Measurements from ENCODE around the gene MAP3K8.
"Not testable (repeated sequence)": the region's sequence is repeated elsewhere in the genome, so short reads cannot be mapped to it uniquely, and the experiment has no call there.

The MAP3K8 gene

DNA sequence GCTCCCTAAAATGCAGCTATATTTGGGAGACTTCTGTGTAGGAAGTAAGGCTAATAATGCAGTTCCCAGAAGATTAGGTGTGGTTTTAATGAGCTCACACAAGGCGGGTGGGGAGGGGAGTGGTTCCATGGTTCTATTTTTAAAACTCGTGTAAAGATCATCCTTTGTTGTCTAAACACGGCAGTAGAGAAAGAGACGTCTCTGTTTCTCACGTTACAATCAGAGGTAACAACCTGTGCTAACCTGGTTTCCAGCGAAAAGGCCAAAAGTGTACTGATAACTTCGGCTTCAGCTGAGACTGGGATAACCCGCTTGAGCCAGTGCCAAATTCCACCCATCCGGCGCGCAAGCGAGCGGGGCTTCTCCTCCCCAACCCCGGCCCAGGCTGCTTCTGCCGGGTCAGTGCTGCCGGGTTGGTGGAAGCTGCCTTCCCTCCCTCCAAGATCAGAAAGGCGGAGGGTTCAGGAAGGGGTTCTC lies 2.5 kb upstream of the MAP3K8 start:
- TF ChIP-seq, protein P1, sequence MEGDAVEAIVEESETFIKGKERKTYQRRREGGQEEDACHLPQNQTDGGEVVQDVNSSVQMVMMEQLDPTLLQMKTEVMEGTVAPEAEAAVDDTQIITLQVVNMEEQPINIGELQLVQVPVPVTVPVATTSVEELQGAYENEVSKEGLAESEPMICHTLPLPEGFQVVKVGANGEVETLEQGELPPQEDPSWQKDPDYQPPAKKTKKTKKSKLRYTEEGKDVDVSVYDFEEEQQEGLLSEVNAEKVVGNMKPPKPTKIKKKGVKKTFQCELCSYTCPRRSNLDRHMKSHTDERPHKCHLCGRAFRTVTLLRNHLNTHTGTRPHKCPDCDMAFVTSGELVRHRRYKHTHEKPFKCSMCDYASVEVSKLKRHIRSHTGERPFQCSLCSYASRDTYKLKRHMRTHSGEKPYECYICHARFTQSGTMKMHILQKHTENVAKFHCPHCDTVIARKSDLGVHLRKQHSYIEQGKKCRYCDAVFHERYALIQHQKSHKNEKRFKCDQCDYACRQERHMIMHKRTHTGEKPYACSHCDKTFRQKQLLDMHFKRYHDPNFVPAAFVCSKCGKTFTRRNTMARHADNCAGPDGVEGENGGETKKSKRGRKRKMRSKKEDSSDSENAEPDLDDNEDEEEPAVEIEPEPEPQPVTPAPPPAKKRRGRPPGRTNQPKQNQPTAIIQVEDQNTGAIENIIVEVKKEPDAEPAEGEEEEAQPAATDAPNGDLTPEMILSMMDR (IDR thresholded peaks at IDR 0.05; ENCODE audit: low read depth, low read length, missing control alignments), result no peak
- no peak for DNase-seq (ENCODE audit: extremely low read depth, low read depth)
- no peak overlapping the region for H3K4me3 ChIP-seq (replicated peaks; ENCODE audit: low read depth, low read length)

DNA sequence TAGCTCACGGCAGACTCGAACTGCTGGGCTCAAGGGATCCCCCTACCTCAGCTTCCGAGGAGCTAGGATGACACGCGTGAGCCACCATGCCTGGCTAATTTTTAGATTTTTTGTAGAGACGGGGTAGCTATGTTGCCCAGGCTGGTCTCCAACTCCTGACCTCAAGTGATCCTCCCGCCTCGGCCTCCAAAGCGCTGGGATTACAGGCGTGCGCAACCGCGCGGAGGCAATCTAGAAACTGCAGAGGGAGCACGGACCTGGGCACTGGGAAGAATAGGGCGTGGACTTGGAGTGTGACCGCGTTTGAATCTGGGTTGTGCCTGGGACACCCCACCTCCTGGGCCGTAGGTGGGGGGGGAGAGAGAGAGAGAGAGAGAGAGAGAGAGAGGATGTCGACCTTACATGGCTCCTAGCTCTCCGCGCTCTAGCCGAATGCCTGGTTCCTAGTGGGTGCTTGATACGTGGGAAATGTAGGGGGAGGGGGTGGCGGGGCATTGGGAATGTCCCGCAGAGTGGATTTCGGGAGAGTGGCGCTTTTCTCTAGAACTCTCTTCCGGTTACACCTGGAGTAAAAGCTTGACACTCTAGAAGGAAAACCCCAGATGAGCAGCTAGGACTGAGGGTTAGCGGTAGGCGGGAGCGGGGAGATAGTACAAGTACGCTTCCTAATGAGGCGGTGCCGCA lies 1.2 kb upstream of the MAP3K8 start:
- TF ChIP-seq, protein P1 (IDR thresholded peaks at IDR 0.05; ENCODE audit: low read depth, low read length, missing control alignments), result no peak
- peak overlapping the region; percentile 77 for H3K4me3 ChIP-seq (replicated peaks; ENCODE audit: low read depth, low read length)
- DNase-seq (ENCODE audit: extremely low read depth, low read depth), result no peak

DNA sequence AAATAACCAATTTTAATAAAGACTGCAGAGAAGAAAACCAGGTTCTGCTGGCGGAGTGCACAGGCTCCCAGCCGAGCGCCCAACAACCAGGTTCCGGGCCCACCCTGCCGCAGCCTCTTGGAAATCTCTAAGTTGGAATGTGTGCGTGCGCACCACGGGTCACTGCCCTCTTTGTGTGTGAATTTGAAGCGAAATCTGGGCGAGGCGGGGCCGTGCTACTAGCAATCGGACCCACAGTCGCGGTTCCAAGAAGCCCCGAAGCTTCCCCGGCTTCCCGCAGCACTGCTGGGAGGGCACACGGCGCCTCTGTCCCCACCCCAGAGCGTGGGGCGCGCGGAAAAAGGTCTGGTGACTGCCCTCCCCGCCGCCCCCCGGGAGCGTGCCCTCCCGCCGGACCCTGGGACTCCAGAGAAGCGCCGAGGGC lies 666 bp upstream of the MAP3K8 start:
- TF ChIP-seq, protein P1 (IDR thresholded peaks at IDR 0.05; ENCODE audit: low read depth, low read length, missing control alignments), result no peak

DNA sequence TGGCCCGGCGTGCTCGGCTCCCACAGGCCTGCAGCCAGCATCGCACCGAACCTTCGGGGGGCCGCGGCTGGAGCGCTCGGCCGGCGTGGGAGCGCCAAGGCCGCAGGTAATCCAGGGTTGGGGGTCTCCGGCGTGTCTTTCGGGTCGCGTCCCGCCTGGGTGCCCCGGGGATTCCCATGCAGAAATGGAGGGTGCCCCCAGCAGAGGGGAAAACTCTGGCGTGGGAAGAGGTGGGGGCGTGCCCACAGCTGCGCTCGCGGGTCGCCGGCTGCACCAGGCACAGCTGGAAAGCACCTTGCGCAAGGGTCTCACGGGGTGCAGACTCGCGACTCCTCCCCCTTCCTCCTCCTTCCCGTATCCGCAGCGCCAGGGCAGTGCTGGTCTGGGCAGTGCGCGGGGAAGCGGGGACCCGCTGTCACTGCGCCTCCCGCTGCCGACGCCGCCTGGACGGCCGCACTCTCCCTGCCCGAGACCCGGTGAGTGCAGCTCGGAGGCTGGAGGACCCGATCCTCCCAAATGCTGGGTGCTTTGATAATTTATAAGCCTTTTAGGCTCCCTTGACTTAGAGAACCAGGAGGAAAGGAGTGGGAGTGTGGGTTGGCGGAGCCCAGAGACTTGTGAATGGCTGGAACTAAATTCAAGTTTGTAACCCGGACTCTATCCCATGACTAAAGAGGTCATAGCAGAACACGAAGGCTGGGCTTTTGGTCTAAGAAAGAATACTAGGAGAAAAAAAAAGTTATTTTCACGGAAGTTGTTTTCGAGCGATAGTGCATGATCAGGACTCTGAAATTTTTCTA lies 489 bp downstream of the MAP3K8 start:
- TF ChIP-seq, protein P1 (IDR thresholded peaks at IDR 0.05; ENCODE audit: low read depth, low read length, missing control alignments), result no peak
- H3K4me3 ChIP-seq (replicated peaks; ENCODE audit: low read depth, low read length), result peak overlapping the region; percentile 77
- no peak for DNase-seq (ENCODE audit: extremely low read depth, low read depth)

More for the DNA sequence above, 666 bp upstream of the MAP3K8 start:
- no peak for DNase-seq (ENCODE audit: extremely low read depth, low read depth)
- peak overlapping the region; percentile 77 for H3K4me3 ChIP-seq (replicated peaks; ENCODE audit: low read depth, low read length)

DNA sequence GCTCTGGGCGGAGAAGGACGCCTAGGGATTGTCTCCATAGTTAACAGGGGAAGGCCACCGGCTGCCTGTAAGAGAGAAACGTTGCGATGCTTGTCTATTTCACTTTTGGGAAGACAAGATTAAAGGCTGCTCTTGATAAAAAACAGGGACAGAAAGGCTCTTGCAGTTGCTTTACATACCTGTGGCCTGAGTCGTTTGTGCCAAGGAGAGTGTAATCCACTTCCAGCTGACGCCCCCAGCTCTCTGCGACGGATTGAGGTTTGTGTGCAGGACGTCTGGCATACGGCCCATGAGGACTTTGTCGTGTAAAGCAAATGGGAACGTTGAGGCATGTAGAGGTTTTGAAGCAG lies 1.1 kb downstream of the MAP3K8 start:
- TF ChIP-seq, protein P1 (IDR thresholded peaks at IDR 0.05; ENCODE audit: low read depth, low read length, missing control alignments), result no peak
- no peak for DNase-seq (ENCODE audit: extremely low read depth, low read depth)
- H3K4me3 ChIP-seq (replicated peaks; ENCODE audit: low read depth, low read length), result peak overlapping the region; percentile 77

DNA sequence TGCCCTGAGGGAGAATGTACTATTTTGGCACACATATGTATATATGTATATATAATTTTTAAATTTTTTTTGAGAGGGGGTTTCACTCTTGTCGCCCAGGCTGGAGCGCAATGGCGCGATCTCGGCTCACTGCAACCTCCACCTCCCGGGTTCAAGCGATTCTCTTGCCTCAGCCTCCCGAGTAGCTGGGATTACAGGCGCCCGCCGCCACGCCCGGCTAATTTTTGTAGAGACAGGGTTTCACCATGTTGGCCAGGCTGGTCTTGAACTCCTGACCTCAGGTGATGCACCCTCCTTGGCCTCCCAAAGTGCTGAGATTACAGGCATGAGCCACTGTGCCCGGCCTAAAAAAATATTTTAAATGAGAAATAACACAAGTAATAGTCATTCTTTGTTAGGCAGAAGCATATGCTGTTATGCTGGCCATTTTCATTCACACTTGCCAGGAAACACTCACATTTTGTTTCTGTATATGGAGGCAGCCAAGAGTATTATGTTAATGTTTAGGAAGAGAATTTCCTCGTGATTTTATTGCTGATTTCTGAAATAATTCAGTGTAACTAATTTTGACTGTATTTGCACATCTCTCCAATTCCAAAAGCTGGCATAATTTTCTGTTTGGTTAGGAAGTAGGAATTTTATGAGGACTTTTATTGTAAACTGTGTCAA lies 1.6 kb downstream of the MAP3K8 start:
- H3K4me3 ChIP-seq (replicated peaks; ENCODE audit: low read depth, low read length), result peak overlapping the region; percentile 77
- not testable (repeated sequence) for DNase-seq (ENCODE audit: extremely low read depth, low read depth)

DNA sequence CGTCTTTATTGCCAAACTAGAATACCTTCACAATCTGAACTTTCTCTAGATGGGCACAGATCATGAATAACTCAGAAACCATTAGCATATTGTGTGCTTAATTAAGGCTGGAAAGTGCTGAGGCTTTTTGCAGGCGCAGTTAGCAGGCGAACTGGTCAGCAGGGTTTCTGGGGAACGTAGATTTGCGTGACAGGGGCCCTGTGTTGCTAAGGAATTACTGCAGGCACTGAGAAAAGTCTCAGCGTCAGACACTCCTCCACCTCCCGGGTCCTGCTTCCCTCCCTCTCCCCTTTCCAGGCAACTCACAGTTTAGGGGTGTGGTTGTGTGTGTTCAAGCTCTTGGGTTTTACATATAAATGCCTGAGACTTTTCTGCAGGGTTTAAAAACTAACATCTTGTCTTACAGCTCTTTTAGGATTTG lies 2.2 kb downstream of the MAP3K8 start:
- TF ChIP-seq, protein P1 (IDR thresholded peaks at IDR 0.05; ENCODE audit: low read depth, low read length, missing control alignments), result no peak
- peak overlapping the region; percentile 77; the same call in 1 of the 2 replicates for H3K4me3 ChIP-seq (replicated peaks; ENCODE audit: low read depth, low read length)
- no peak for DNase-seq (ENCODE audit: extremely low read depth, low read depth)
